Skeletal muscle satellite cell (primary cell): ENCODE results near the gene UBTF. TPM values are rescaled to one million over a fixed set of nuclear protein-coding genes. Genes with fewer than 3 reads are reported as not detected.

Source experiments
- H3K27me3 ChIP-seq: 2 replicates; pipeline ENCODE4 v1.7.0; 2013; ENCODE audit warnings: low read length; ENCODE audit not compliant: control insufficient read depth, insufficient read depth
- H3K36me3 ChIP-seq: 2 replicates; pipeline ENCODE4 v1.7.0; 2013; ENCODE audit warnings: mild to moderate bottlenecking, control low read depth, low read length; ENCODE audit not compliant: insufficient read depth
- H3K4me1 ChIP-seq: 2 replicates; pipeline ENCODE4 v1.7.0; 2013; ENCODE audit warnings: low read length; ENCODE audit not compliant: control insufficient read depth, insufficient read depth
- H3K4me2 ChIP-seq: 2 replicates; pipeline ENCODE4 v1.7.0; 2013; ENCODE audit warnings: mild to moderate bottlenecking, low read length
- H3K4me3 ChIP-seq: 2 replicates; pipeline ENCODE4 v1.7.0; 2013; ENCODE audit warnings: low read length
- H3K9ac ChIP-seq: 2 replicates; pipeline ENCODE4 v1.7.0; 2013; ENCODE audit warnings: mild to moderate bottlenecking, low read depth, low read length, moderate library complexity
- H3K9me3 ChIP-seq: replicated peaks from 2 replicates; pipeline ENCODE4 v1.7.0; 2013; ENCODE audit warnings: mild to moderate bottlenecking, control low read depth, low read length
- total RNA-seq: library from RNA; depleted of rRNA; stranded (reverse); fragments of >200 nt; gene quantifications from 2 replicates; pipeline ENCODE4 v1.2.3, GENCODE V29; 2012; rRNA removed

Gene UBTF, protein sequence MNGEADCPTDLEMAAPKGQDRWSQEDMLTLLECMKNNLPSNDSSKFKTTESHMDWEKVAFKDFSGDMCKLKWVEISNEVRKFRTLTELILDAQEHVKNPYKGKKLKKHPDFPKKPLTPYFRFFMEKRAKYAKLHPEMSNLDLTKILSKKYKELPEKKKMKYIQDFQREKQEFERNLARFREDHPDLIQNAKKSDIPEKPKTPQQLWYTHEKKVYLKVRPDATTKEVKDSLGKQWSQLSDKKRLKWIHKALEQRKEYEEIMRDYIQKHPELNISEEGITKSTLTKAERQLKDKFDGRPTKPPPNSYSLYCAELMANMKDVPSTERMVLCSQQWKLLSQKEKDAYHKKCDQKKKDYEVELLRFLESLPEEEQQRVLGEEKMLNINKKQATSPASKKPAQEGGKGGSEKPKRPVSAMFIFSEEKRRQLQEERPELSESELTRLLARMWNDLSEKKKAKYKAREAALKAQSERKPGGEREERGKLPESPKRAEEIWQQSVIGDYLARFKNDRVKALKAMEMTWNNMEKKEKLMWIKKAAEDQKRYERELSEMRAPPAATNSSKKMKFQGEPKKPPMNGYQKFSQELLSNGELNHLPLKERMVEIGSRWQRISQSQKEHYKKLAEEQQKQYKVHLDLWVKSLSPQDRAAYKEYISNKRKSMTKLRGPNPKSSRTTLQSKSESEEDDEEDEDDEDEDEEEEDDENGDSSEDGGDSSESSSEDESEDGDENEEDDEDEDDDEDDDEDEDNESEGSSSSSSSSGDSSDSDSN
- 44.3 and 44.4 TPM in 2 replicates for total RNA-seq

DNA sequence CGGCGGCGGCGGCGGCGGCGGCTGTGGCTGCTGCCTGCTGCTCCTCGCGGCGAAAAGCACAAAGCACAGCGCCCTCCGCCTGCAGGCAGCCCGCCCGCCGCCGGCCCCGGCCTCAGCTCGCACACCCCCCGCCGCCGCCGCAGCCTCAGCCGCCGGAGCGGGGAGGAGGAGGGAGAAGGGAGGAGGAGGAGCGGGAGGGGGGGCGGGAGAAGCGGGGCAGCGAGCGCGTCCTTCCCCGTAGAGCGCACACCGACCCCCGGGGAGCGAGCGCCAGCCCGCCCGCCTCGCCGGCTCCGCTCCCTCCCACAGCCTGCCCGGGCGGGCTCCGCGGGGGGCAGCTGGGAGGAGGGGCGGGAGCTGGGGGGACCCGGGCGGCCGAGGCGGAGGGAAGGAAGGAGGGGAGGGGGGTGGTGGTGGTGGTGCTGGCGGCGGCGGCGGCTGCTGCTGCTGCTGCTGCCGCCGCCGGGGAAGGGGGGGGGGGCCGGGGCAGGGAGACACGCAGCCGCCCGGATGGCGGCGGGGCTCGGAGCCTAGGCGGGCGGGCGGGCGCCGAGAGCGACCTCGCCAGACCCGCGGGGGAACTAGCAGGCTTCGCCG lies at the start of gene UBTF:
TSS of gene UBTF (minus strand) at position 60 of the 597 bp plus-strand sequence. CDS start 1,446 bp downstream, outside the sequence.
- Histone ChIP-seq H3K4me2 (peak within 1 kb of the TSS; percentile 98), H3K27me3 (no peaks in the 10 kb centered on the region), H3K9me3 (no peaks in the 10 kb centered on the region), H3K4me3 (peak within 1 kb of the TSS; percentile 95), H3K36me3 (peaks cover 28% of the 10 kb centered on the region), H3K4me1 (peaks cover 38% of the 10 kb centered on the region), H3K9ac (peak within 1 kb of the TSS; percentile 98)

DNA sequence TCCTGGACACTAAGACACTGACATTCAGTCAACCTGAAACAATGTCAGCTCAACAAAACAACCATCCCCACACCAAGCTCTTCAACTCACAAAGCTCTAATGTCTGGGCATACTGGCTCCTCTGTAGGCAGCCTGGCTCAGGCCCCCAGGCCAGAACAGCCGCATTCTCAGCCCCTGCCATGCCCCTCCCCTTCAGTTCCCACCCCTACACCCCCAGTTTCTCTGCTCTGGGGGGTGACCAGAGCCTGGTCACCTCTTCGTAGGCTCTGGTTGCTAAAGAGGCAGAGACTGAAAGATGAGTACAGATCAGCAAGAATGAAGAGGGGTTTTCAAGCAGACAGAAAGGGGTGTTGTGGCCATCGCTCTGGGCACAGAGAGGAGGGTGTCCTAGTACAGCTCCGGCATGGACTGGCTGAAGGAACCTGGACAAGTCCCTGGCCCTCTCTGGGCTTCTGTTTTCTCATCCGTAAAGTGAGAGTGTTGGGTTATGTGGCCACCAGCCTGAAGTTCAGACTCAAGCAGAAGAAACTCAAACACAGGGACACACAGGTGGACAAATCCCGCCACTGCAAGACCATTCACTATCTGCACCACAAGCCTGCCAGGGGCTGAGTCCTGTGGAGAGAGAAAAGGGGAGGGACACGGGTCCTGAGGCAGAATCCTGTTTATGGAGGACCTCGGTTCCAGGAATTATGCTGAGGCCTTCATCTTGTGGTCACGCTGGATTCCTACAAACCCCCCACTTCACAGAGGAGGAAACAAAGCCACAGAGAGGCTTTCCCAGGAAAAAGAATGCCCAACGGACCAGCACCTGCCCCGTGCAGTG lies 49.4 kb upstream of the UBTF start:
- no peaks in the 10 kb centered on the region for H3K36me3 ChIP-seq
- no peak overlapping the region for H3K4me2 ChIP-seq
- no peak overlapping the region for H3K9ac ChIP-seq
- peaks cover 6% of the 10 kb centered on the region for H3K4me1 ChIP-seq
- peaks cover 28% of the 10 kb centered on the region for H3K27me3 ChIP-seq
- H3K9me3 ChIP-seq: no peaks in the 10 kb centered on the region
- no peak overlapping the region for H3K4me3 ChIP-seq

DNA sequence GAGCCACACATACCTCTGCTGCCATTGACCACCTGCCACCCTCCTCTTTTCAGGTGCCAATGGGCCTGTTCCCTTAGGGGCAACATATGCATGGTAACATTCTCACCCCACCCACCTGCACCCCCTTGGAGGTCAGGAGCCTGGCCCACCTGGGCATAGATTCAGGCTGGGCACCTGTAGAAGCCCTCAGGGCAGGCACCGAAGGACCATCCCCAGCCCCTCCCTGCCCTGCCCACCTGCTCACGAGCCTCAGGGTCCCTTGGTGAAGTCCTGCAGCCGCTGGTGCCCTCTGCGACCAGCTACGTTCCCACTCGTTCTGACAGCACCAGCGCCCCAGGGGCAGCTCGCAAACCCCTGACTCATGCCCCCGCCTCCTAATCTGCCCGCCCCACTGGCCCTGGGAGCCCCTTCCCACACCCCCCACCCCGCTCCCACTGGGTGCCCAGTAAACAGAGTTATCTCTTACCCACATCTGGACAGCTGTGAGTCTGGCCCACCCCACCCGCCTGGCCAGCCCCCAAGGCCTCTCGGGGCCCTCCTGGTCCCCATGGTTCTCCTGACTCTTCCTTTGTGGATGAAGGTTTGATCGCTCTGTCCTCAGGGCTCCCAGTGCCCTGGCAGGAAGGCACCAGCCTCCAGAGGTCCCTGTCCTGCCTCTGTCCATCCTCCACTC lies 48.5 kb upstream of the UBTF start, which contains the start of gene SLC4A1:
TSS of gene SLC4A1 (minus strand) at position 318 of the 673 bp plus-strand sequence. CDS start 5,269 bp downstream, outside the sequence.
- Histone ChIP-seq H3K4me1 (peaks cover 6% of the 10 kb centered on the region), H3K9me3 (no peaks in the 10 kb centered on the region), H3K9ac (no peak within 1 kb of the TSS), H3K4me2 (no peak within 1 kb of the TSS), H3K27me3 (peaks cover 38% of the 10 kb centered on the region), H3K36me3 (no peaks in the 10 kb centered on the region), H3K4me3 (no peak within 1 kb of the TSS)

DNA sequence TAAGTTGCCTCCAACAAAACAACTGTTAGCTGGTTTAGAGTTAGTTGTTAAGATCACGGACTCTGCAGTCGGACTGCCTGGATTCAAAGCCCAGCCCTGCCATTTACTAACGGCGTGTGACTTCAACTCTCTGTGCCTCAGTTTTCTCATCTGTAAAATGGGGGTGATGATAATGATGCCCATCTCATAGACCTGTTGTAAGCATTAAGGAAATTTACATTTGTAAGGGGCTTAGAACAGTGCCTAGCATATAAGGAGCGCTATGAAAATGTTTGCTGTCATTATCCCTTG lies 47.6 kb upstream of the UBTF start:
- no peaks in the 10 kb centered on the region for H3K36me3 ChIP-seq
- H3K9me3 ChIP-seq: no peaks in the 10 kb centered on the region
- no peak overlapping the region for H3K9ac ChIP-seq
- no peak overlapping the region for H3K4me3 ChIP-seq
- H3K4me1 ChIP-seq: peaks cover 6% of the 10 kb centered on the region
- no peak overlapping the region for H3K4me2 ChIP-seq
- peaks cover 43% of the 10 kb centered on the region for H3K27me3 ChIP-seq

DNA sequence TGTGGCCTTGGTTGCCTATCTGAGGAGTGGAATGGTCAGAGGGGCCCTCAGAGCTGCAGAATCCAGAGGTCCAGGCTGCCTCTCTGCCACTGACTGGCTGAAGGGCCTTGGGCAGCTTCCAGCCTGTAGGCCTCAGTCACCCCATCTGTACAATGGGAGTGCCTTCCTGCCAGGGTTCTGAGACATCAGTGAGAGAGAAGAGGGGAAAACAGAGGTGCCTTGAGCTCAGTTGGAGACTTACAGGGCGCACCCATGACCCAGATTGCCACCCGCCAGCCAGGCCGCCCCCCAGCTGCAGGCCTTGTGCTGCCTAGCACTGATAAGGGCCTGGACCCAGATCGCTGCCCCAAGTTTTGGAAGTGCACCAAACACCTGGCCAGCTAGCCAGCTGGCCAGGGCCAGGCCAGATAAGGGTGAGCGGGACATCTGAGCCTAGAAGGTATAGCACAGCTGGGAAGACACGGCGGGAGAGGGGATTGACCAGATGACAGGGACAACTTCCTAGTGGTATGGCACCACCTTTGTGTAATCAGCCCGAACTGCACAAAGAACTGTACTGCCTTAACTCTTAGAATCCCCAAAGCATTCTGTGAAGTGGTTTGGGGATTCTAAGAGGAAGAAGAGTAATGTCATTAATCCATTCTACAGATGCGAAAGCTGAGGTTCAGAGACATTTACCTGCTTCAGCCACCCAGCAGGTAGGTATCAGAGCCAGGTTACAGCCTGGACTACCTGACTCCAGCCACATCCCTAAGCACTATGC lies 47.1 kb upstream of the UBTF start:
- H3K4me2 ChIP-seq: no peak overlapping the region
- peaks cover 46% of the 10 kb centered on the region for H3K27me3 ChIP-seq

DNA sequence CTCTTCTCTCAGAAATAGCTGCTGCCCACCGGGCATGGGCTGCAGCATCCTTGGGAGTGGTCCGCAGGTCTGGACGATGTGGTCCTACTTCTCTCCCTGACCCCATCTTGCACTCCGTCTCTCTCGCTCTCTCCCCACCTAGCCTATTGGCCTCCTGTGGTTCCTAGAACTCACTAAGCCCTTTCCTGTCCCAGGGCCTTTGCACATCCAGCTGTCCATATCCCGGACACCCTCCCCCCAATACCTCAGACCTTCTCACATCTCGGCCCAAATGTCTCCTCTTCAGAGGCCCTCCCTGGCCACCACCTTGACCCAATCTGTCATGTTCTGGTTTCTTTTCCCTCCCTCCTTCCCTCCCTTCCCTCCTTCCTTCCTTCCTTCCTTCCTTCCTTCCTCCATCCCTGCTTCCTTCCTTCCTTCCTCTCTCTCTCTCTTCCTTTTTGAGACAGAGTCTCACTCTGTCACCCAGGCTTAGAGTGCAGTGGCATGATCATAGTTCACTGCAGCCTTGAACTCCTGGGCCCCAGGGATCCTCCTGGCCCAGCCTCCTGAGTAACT lies 43.9 kb upstream of the UBTF start:
- H3K27me3 ChIP-seq: peaks cover 40% of the 10 kb centered on the region

More for the DNA sequence above, 47.1 kb upstream of the UBTF start:
- no peak overlapping the region for H3K9ac ChIP-seq
- no peak overlapping the region for H3K4me3 ChIP-seq
- no peaks in the 10 kb centered on the region for H3K9me3 ChIP-seq
- no peaks in the 10 kb centered on the region for H3K36me3 ChIP-seq
- peaks cover 6% of the 10 kb centered on the region for H3K4me1 ChIP-seq

DNA sequence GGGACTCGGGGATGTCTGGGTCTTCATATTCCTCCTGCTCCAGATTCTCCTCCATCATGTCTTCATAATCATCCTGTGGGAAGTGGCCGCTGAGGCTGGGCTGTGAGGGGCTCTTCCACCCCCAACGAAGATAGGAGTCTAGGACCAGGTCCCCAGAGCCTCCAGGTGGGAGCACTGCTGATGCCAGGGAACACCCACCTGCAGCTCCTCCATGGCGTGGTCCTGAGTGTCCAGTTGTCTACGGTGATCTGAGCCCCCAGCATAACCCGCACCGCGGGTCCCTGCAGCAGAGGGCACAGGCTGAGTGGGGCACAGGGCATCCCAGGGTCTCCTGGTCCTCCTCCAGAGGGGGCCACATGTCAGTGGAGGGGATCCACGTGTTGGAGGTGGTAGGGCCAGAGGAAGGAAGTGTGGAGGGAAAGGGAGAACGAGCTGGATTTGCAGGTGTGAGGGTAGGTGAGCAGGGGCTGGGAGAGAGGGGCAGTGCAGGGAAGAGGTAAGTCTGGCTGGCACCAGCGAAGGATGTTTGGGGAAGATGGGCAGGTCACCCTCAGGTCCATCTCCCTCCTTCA lies 43.3 kb upstream of the UBTF start:
- H3K4me1 ChIP-seq: no peaks in the 10 kb centered on the region
- H3K9ac ChIP-seq: no peak overlapping the region
- no peaks in the 10 kb centered on the region for H3K9me3 ChIP-seq
- H3K4me3 ChIP-seq: no peak overlapping the region
- H3K27me3 ChIP-seq: peaks cover 38% of the 10 kb centered on the region
- H3K36me3 ChIP-seq: no peaks in the 10 kb centered on the region
- H3K4me2 ChIP-seq: no peak overlapping the region

More for the DNA sequence above, 43.9 kb upstream of the UBTF start:
- Histone ChIP-seq H3K4me1 (no peaks in the 10 kb centered on the region), H3K4me3 (no peak overlapping the region), H3K4me2 (no peak overlapping the region), H3K9ac (no peak overlapping the region), H3K9me3 (no peaks in the 10 kb centered on the region), H3K36me3 (no peaks in the 10 kb centered on the region)

DNA sequence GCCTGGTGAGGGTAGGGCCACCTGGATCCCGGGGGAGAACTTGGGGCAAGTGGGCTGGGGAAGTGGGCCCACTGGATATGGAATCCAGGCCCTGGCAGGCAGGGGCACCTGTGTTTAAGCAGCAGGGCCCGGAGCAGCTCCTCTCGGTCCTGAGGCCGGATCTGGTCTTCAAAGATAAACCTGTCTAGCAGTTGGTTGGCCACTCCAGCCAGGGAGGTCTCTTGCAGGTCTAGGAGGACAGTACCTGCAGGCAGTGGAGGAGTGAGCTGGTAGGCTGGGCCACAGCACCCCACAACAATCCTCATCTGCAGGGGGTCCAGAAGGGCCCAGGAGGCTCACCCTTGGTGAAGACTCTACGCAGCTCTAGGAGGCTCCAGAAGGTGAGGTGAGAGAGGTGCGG lies 40.8 kb upstream of the UBTF start:
- H3K4me2 ChIP-seq: no peak overlapping the region
- no peak overlapping the region for H3K4me3 ChIP-seq
- no peaks in the 10 kb centered on the region for H3K36me3 ChIP-seq
- no peaks in the 10 kb centered on the region for H3K9me3 ChIP-seq
- no peaks in the 10 kb centered on the region for H3K4me1 ChIP-seq
- H3K9ac ChIP-seq: no peak overlapping the region
- peaks cover 41% of the 10 kb centered on the region for H3K27me3 ChIP-seq

DNA sequence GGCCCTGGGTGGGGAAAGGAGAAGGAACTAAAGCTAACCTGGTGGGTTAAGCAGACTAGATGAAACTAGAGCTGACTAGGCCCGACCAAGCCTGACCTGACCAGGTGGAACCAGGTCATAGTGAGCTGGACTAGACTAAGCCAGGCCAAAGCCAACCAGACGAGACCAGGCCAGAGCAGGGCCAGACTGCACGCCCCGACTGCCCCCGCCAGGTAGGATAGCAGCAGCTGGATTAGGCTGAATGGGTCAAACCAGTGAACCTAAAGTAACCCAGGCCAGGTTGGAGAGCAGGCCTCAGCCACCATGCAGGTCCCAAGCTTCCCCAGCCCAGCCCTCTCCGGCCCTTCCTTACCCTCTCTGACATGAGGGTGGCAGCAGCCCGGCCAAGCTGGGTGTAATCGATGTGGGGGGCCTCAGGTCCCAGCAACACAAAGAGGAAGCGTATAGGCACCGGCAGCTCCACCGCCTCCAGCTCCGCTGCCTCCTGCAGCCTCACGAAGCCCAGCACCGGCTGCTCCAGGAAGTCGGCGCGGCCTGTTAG lies 39.4 kb upstream of the UBTF start:
- H3K4me3 ChIP-seq: no peak overlapping the region
- no peaks in the 10 kb centered on the region for H3K9me3 ChIP-seq
- no peaks in the 10 kb centered on the region for H3K4me1 ChIP-seq
- peaks cover 47% of the 10 kb centered on the region for H3K27me3 ChIP-seq
- no peak overlapping the region for H3K4me2 ChIP-seq
- H3K36me3 ChIP-seq: no peaks in the 10 kb centered on the region
- H3K9ac ChIP-seq: no peak overlapping the region
